CD4-positive, CD25-positive, alpha-beta regulatory T cell (primary cell): ENCODE data around the gene PPARA. TPM values are rescaled to one million over a fixed set of nuclear protein-coding genes. Genes with fewer than 3 reads are reported as not detected.
A peak's percentile ranks its signal among the peaks of the same experiment; 100 is the strongest.
"Not testable (repeated sequence)": the region's sequence is repeated elsewhere in the genome, so short reads cannot be mapped to it uniquely, and the experiment has no call there.

Experiments used
- ATAC-seq, 2 donors: fragments of 150-1000 bp; cut with Tn5 transposase; one replicate each; pipeline ENCODE4 v1.10.0; 2021; ENCODE audit warnings: low read depth in 2 of 2, moderate number of reproducible peaks in 2 of 2, moderate library complexity in 1 of 2
- DNase-seq, 3 donors: peaks; one replicate each; pipeline versions ENCODE4 v3.0.0 to v3.0.0-alpha.2; 2012 to 2022; ENCODE audit warnings: mixed read lengths in 1 of 3
- H3K27ac ChIP-seq: one replicate; pipeline ENCODE4 v1.7.0; 2013; ENCODE audit warnings: mild to moderate bottlenecking, low read length; ENCODE audit not compliant: insufficient read depth, poor library complexity, severe bottlenecking
- H3K27me3 ChIP-seq: one replicate; pipeline ENCODE4 v1.7.0; 2013; ENCODE audit warnings: low read length; ENCODE audit not compliant: control insufficient read depth, insufficient read depth
- H3K36me3 ChIP-seq: one replicate; pipeline ENCODE4 v1.7.0; 2013; ENCODE audit warnings: mild to moderate bottlenecking, low read length, moderate library complexity; ENCODE audit not compliant: control insufficient read depth, insufficient read depth
- H3K4me1 ChIP-seq: 2 replicates; pipeline ENCODE4 v1.7.0; 2013; ENCODE audit warnings: mild to moderate bottlenecking, low read length; ENCODE audit not compliant: insufficient read depth, control insufficient read depth, poor library complexity, severe bottlenecking
- H3K4me3 ChIP-seq: one replicate; pipeline ENCODE4 v1.7.0; 2013; ENCODE audit warnings: low read depth, mild to moderate bottlenecking, low read length, moderate library complexity
- H3K9me3 ChIP-seq, 2 experiments: 1 replicate in 1 of 2; 2 replicates in 1 of 2; pipeline ENCODE4 v1.7.0; 2013; ENCODE audit warnings: low read length in 2 of 2, mild to moderate bottlenecking in 1 of 2, moderate library complexity in 1 of 2; ENCODE audit not compliant: control insufficient read depth in 2 of 2
- H3K27ac Mint-ChIP-seq, 3 donors: one replicate each; pipeline ENCODE4 v1.8.0; 2020 to 2022; ENCODE audit warnings: mild to moderate bottlenecking in 3 of 3, mixed read lengths in 3 of 3, moderate library complexity in 2 of 3
- H3K27me3 Mint-ChIP-seq: one replicate; pipeline ENCODE4 v1.8.0; 2022; ENCODE audit warnings: mild to moderate bottlenecking, mixed read lengths
- H3K36me3 Mint-ChIP-seq: one replicate; pipeline ENCODE4 v1.8.0; 2020; ENCODE audit warnings: mixed read lengths
- H3K4me1 Mint-ChIP-seq, 4 donors: one replicate each; pipeline ENCODE4 v1.8.0; 2020 to 2022; ENCODE audit warnings: mixed read lengths in 4 of 4, mild to moderate bottlenecking in 1 of 4
- H3K4me3 Mint-ChIP-seq, 4 donors: one replicate each; pipeline ENCODE4 v1.8.0; 2020 to 2022; ENCODE audit warnings: mild to moderate bottlenecking in 4 of 4, mixed read lengths in 4 of 4, moderate library complexity in 3 of 4
- H3K9me3 Mint-ChIP-seq, 7 donors: one replicate each; pipeline ENCODE4 v1.8.0; 2020 to 2022; ENCODE audit warnings: mixed read lengths in 7 of 7, mild to moderate bottlenecking in 3 of 7, moderate library complexity in 2 of 7
- polyA plus RNA-seq, 4 donors: library from polyadenylated mRNA; unstranded; fragments of 300-500 nt; fragmentation: Illumina TruSeq; gene quantifications; one replicate each; pipeline ENCODE4 v1.2.3, GENCODE V29; 2021
- total RNA-seq: library from RNA; stranded (reverse); gene quantifications from one replicate; pipeline ENCODE4 v1.2.3, GENCODE V29; 2022

Gene PPARA
- total and polyA plus RNA-seq, 5 donors from 2014 or later, result 0.67 to 10.3 (median 4.0) TPM

DNA sequence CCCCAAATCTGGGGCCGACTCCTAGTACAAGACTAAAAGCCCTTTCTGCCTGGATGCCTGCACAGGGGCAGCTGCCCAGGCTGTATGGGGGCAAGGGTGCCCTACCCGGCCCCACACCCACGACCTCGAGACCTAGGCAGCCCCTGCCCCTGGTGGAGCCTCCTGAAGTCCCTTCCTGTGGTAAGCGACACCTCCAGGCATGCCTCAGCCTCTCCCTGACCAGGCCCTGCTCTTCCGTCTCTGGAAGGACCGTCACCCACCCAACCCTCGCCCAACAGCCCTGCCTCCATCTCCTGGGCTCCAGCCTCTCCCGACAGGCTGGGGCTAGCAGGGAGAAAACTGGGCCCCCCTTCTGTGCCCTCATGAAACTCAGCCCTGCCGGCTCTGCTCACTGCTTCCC is 22.8 kb upstream of the PPARA start:
- Mint-ChIP-seq H3K4me1 (peaks cover 0 to 2% (median 0%) of the 10 kb centered on the region in 4 donors), H3K27me3 (no peaks in the 10 kb centered on the region), H3K9me3 (no peaks in the 10 kb centered on the region), H3K27ac (no peak overlapping the region), H3K36me3 (no peaks in the 10 kb centered on the region), H3K4me3 (no peak overlapping the region)
- H3K9me3 ChIP-seq, result no peaks in the 10 kb centered on the region
- H3K27ac ChIP-seq, result no peak overlapping the region
- H3K4me1 ChIP-seq, result peaks cover 2% of the 10 kb centered on the region
- DNase-seq (no peak), ATAC-seq (no peak)
- no peaks in the 10 kb centered on the region for H3K27me3 ChIP-seq
- no peak overlapping the region for H3K4me3 ChIP-seq
- H3K36me3 ChIP-seq, result no peaks in the 10 kb centered on the region

DNA sequence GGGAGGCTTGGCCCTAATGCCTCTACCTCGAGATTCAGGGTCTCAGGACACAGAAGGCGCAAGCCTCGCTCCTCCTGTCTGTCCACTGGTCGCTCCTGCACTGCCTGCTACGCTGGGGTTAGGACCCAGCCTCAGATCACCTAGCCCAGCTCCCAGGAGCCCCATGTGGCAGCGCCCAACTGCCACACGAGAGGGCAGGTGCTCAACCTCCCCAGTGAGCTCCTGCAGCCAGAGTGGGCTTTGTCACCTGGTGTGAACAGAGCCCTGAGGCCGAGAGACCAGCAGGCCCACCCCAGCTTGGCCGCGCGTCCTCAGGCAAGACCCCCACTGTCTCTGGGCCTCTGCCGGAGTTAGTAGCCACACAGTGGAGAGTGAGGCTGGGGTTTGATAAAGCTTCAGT is 21.7 kb upstream of the PPARA start:
- no peak overlapping the region for H3K4me3 Mint-ChIP-seq
- peaks cover 0 to 2% (median 0%) of the 10 kb centered on the region in 4 donors for H3K4me1 Mint-ChIP-seq
- no peak overlapping the region for H3K27ac ChIP-seq
- no peak overlapping the region for H3K4me3 ChIP-seq
- no peak overlapping the region for H3K27ac Mint-ChIP-seq
- DNase-seq (no peak), ATAC-seq (no peak)
- no peaks in the 10 kb centered on the region for H3K36me3 Mint-ChIP-seq
- no peaks in the 10 kb centered on the region for H3K27me3 Mint-ChIP-seq
- no peaks in the 10 kb centered on the region for H3K4me1 ChIP-seq
- H3K36me3 ChIP-seq, result no peaks in the 10 kb centered on the region
- H3K9me3 Mint-ChIP-seq, result no peaks in the 10 kb centered on the region
- no peaks in the 10 kb centered on the region for H3K9me3 ChIP-seq
- H3K27me3 ChIP-seq, result no peaks in the 10 kb centered on the region

DNA sequence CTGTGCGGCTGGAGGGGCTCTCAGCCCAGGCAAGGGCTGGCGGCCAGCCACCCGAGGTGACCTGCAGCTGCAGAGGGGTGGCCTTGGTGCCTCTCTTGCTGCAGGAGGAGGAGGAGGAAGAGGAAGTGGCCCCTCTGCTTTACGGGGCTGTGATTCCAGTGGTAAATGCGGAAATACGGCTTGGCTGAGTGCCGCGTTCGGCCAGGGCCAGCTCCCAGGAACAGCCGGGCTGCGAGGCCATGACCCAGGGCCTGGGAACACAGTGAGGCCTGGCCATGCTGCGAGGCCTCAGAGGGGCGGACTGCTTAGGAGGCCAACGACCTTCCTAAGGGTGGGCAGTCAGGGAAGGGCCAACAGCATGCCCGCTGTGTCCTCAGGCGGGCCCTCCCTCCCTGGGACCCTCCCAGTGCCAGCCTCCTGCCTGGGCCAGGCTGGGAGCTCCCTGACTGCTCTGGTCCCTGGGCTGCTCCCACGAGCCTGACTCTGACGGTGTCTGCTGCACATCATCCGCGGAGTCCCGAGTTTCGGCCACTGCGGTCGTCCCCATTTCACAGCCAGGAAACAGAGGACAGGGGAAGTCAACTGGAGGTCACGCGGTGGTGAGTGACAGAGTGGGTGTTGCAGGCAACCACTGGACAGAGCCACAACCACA is 20.8 kb upstream of the PPARA start:
- Histone ChIP-seq H3K4me1 (no peaks in the 10 kb centered on the region), H3K4me3 (no peak overlapping the region), H3K27me3 (no peaks in the 10 kb centered on the region), H3K36me3 (no peaks in the 10 kb centered on the region), H3K27ac (no peak overlapping the region), H3K9me3 (no peaks in the 10 kb centered on the region)
- Mint-ChIP-seq H3K36me3 (no peaks in the 10 kb centered on the region), H3K4me3 (no peak overlapping the region), H3K9me3 (no peaks in the 10 kb centered on the region), H3K27ac (no peak overlapping the region), H3K27me3 (no peaks in the 10 kb centered on the region), H3K4me1 (peaks cover 0 to 2% (median 0%) of the 10 kb centered on the region in 4 donors)
- DNase-seq (no peak), ATAC-seq (no peak)

DNA sequence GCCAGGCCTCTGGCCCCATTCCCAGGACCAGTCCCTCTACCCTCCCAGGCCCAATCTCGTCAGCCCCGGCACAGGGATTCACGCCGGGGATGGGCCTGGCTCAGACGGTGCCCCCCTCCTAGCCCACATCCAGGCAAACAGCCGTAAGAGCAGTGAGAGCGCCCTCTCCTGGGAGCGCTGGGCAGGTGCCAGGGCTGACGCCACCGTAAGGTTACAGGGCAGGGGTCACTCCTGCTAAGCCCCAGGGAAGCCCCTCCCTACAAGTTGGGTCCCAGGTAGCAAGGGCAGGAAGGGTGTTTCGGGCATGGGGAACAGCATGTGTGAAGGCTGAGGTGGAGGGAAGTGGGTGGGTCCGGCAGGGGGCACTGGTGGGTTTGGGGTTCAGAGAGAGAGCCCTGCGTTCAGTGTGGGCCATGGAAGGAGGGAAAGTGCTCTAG is 19.2 kb upstream of the PPARA start:
- Histone ChIP-seq H3K36me3 (no peaks in the 10 kb centered on the region), H3K4me3 (no peak overlapping the region), H3K9me3 (no peaks in the 10 kb centered on the region), H3K27me3 (no peaks in the 10 kb centered on the region), H3K4me1 (no peaks in the 10 kb centered on the region), H3K27ac (no peak overlapping the region)
- ATAC-seq (no peak), DNase-seq (no peak)
- H3K9me3 Mint-ChIP-seq, result no peaks in the 10 kb centered on the region
- H3K27me3 Mint-ChIP-seq, result no peaks in the 10 kb centered on the region
- no peak overlapping the region for H3K4me3 Mint-ChIP-seq
- no peaks in the 10 kb centered on the region for H3K36me3 Mint-ChIP-seq
- H3K27ac Mint-ChIP-seq, result no peak overlapping the region
- peaks cover 0 to 2% (median 0%) of the 10 kb centered on the region in 4 donors for H3K4me1 Mint-ChIP-seq

DNA sequence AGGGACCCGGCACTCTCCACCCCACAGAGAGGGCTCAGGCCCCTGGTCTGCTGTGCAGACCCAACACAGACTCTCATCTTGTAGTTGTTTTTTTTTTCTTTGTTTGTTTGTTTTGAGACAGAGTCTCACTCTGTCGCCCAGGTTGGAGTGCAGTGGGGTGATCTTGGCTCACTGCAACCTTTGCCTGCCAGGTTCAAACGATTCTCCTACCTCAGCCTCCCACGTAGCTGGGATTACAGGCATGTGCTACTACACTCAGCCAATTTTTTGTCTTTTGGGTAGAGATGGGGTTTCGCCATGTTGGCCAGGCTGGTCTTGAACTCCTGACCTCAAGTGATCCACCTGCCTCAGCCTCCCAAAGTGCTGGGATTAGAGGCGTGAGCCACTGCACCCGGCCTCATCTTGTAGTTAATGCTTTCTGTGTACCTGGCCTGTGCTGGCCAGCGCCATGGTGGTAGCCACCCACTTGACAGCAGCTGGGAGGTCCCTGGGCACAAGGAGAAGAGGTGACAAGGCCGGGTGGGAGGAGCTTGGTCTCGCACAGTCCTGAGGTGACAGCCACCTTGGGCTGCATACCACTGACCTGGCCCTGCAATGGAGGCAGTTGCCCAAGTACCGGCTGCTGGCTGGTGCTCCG is 18.0 kb upstream of the PPARA start:
- not testable (repeated sequence) for DNase-seq

DNA sequence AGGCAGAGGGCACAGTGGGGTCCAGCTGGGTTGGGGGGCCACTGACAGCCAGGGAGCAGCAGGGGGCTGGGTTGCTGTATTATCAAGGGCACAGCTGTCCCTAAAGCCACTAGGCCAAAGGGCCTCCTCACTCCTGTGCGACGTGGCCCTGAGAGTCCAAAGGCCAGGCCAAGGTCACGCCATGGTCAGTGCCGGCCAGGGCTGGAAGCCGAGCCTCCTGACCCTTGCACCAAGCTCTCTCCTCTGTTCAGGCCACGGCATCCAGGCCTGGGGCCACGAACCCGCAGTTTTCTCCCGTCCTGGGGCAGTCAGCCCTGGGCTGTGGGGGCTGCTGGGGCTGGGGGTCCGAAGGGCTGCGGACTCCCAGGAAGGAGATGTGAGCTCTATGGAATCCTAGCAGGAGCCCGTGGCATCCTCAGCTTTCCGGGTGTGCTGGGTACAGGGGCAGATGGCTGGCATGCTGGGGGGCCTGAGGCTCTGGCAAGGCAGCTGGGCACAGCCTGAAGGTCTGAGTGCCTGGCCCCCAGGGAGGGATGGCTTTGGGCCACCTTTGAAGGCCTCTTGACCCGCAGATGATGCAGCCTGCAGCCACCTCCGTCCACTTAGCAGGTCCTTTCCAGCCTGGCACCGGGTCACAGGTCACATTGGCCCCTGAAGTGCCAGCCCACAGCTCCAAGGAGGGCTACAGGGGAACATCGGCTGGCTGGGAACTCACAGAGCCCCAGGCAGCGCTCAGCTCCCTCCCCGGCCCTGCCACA is 17.3 kb upstream of the PPARA start:
- ATAC-seq, result no peak
- DNase-seq, result no peak
- H3K4me1 ChIP-seq, result no peaks in the 10 kb centered on the region
- no peaks in the 10 kb centered on the region for H3K27me3 ChIP-seq
- H3K9me3 Mint-ChIP-seq, result no peaks in the 10 kb centered on the region
- no peak overlapping the region for H3K27ac ChIP-seq
- no peak overlapping the region for H3K4me3 ChIP-seq
- H3K4me1 Mint-ChIP-seq, result peaks cover 0 to 2% (median 0%) of the 10 kb centered on the region in 4 donors
- peak overlapping the region in 1 of 4 donors; percentile 51 for H3K4me3 Mint-ChIP-seq
- no peaks in the 10 kb centered on the region for H3K27me3 Mint-ChIP-seq
- no peaks in the 10 kb centered on the region for H3K9me3 ChIP-seq
- no peaks in the 10 kb centered on the region for H3K36me3 ChIP-seq
- no peak overlapping the region for H3K27ac Mint-ChIP-seq
- H3K36me3 Mint-ChIP-seq, result no peaks in the 10 kb centered on the region

More for the DNA sequence above, 18.0 kb upstream of the PPARA start:
- H3K36me3 ChIP-seq, H3K27me3 Mint-ChIP-seq, H3K9me3 Mint-ChIP-seq, ATAC-seq, H3K27ac ChIP-seq, H3K36me3 Mint-ChIP-seq, H3K4me3 ChIP-seq, H3K27ac Mint-ChIP-seq, H3K4me1 ChIP-seq, H3K9me3 ChIP-seq, H3K27me3 ChIP-seq, H3K4me1 Mint-ChIP-seq: not testable (repeated sequence)
- peak overlapping the region in 1 of 4 donors; percentile 51 for H3K4me3 Mint-ChIP-seq

DNA sequence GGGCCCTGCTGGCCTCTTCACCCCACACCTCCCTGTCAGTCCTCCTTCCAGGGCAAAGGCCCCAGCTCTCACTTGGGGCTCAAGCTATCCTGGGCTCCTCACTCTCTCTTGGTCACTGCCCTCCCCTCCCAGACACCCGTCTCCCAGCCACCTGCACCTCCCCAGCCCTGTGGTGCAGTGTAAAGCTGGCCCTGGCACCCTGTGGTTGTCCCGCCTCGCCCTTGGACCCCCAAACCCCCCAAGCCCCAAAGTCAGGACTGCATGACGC is 16.8 kb upstream of the PPARA start:
- ATAC-seq (no peak), DNase-seq (no peak)
- Histone ChIP-seq H3K4me1 (no peaks in the 10 kb centered on the region), H3K27me3 (no peaks in the 10 kb centered on the region), H3K36me3 (no peaks in the 10 kb centered on the region), H3K9me3 (no peaks in the 10 kb centered on the region), H3K27ac (no peak overlapping the region), H3K4me3 (no peak overlapping the region)
- no peak overlapping the region for H3K27ac Mint-ChIP-seq
- H3K4me3 Mint-ChIP-seq, result no peak overlapping the region
- H3K27me3 Mint-ChIP-seq, result no peaks in the 10 kb centered on the region
- no peaks in the 10 kb centered on the region for H3K9me3 Mint-ChIP-seq
- peaks cover 0 to 2% (median 0%) of the 10 kb centered on the region in 4 donors for H3K4me1 Mint-ChIP-seq
- H3K36me3 Mint-ChIP-seq, result no peaks in the 10 kb centered on the region
